ENCODE results near the gene PCNT.

Gene PCNT

GRCh38 chr21:46323710-46324389 lies at the start of gene PCNT, which contains the start of gene C21orf58:
TSS of gene PCNT (plus strand) at chr21:46324156. CDS start at chr21:46324229, 73 bp downstream.
TSS of gene C21orf58 (minus strand) at chr21:46323870. CDS start at chr21:46322738, 1,132 bp downstream.
- peak; percentile 96 for DNase-seq

DNA sequence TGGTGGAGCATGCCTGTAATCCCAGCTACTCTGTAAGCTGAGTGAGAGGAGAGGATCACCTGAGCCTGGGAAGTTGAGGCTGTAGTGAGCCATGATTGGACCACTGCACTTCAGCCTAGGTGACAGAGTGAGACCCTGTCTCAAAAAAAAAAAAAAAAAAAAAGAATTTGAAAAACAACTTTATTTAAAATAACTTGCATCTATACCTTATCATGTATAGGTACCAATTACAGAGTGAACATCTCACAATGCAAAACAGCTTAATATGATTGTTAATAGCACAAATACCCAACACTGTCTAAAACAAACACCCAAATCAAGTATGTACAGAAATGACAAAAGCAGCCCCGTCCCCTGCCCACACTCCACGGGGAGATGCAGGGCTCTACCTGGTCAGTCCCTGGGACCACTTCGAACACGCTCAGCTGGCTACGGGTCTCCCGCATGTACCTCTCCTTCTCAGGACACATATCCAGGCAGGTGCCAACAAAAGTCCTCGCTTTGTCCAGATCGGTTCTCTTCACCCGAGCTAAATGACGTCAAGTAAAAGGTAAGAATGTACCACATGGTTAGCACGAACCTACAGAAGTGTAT lies 49.1 kb upstream of the PCNT start:
- DNase-seq = no peak

DNA sequence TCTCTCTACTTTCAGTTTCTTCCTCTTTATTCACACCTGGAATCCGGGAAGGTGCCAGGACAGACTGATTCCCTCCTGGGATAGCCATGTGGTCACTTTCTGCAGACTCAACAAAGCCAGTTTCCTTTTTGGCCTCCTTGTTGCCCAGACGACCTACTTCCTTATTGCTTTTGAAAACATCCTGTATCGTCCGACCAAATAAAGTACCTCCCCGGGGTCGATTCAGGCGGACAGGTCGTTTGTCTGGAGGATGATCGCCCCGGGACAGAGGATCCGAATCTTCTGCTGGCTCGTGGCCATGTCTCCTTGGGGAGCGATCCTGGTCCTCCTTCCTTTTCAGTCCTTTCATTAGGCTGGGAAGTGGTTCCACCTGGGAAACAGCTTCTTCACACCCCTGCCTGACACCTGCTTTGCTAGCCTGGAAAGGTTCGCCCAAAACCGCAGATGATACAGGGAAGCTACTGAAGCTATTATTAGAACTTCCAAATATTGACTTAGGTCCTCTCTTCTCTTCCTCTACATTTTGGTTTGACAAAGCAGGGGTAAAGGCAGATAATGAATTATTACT lies 39.8 kb upstream of the PCNT start:
- DNase-seq = no peak

GRCh38 chr21:46284733-46285132 lies 39.2 kb upstream of the PCNT start:
- no peak for DNase-seq

DNA sequence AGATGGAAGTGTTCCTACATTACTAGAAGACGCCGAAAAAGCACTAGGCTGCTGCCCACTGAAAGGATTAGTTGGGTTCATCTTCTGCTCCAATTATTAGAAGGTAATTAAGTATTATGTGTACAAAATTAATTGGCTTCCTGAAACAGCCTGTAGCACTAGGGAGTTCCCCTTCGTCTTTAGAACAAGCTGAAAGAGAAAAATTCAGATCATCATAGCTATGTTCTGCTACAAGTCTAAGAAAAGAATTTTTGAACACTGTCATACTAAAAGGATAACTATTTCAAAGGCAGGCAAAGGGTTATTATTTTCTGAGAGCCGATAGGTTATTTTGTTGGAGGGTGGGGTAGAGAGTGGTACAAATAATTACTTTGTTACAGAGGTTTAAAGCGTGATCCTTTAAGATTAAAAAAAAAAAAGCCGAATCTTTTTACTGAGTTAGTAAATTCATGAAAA lies 38.7 kb upstream of the PCNT start, which contains the start of gene MCM3AP:
Gene MCM3AP, minus strand, starts transcription at position 406 of the 456 bp plus-strand sequence. Its CDS starts 325 bp downstream, at position 81.
- no peak for DNase-seq

GRCh38 chr21:46285761-46286647 lies 38.0 kb upstream of the PCNT start, which contains the start of gene YBEY:
TSS of gene YBEY (plus strand) at chr21:46286342. CDS start at chr21:46286914, 572 bp downstream.
- DNase-seq = peak; percentile 85

DNA sequence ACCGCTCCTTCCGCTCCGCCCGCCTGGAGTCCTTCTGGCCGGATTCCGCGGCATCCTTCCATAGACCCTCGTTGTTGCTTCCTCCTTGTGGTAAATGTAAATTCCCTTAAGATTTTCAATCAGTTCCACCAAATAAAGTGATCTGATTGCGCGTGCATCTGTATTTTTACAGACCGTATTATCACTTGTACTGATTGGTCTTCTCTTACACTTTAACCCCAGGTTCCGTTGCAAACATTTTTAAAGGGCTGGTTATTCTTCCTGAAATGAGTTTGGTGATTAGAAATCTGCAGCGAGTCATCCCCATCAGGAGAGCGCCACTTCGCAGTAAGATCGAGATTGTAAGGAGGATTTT lies 37.3 kb upstream of the PCNT start:
- no peak for DNase-seq

- DNase-seq = no peak
Measured at GRCh38 chr21:46287541-46287940, 36.4 kb upstream of the PCNT start.

GRCh38 chr21:46289655-46290179 lies 34.2 kb upstream of the PCNT start:
- DNase-seq = no peak

GRCh38 chr21:46291561-46291960 lies 32.4 kb upstream of the PCNT start:
- no peak for DNase-seq

DNA sequence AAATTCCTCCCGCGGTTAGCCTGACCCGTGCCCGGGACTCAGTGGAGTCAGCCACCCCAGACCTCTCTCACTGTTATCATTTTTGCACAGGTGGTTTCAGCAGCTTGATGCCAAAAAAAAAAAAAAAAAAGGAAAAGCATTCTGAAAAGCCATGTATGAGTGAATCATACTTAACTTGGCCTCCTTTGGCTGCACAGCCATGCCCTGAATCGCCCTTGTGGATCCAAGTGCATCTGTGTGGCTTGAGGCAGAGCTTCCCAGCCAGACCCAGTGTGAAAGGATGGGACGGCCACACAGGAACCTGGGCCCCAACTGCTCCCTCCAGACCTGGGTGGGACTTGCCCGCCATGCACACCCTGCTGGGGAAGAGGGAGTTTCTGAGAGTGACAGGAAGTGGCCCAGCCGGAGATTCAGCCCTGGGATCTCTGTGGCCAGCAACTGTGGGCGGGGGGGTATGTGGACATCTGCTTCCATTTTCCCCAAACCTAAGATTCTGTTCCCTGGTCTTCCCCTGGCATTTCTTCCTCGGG lies 29.2 kb upstream of the PCNT start:
- DNase-seq = no peak

DNA sequence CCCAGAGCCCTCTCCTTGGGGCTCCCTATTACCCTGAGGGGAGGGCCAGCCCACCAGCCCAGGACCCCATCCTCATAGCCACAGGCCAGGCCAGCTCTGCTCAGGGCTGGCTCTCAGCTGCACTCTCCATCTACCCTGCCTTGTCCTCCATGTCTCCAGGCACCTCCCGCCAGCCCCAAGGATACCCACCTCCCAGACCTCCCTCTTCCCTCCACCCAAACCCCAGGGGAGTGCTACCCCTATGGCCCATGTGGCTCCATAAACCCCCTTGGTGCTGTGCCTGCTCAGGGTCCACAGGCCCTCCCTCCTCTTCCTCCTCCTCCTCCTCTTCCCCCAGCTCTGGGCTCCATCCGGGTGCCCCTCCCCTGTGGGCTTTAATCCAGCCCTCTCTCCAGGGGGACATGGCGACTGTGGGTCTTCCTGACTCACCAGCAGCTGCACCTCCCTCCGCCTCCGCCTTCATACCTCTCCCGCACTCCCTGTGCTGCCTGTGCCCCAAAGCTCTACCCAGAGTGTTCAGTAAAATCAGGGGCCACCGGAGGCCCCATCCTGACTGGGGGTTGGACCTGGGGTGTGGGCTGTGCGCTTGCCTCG lies 28.7 kb upstream of the PCNT start:
- DNase-seq = peak; percentile 10

GRCh38 chr21:46295996-46296752 lies 27.8 kb upstream of the PCNT start:
- DNase-seq = no peak

- peak; percentile 26 for DNase-seq
Measured at GRCh38 chr21:46297338-46298271, 26.4 kb upstream of the PCNT start.

- DNase-seq = no peak
Measured at GRCh38 chr21:46299167-46299566, 24.8 kb upstream of the PCNT start.

GRCh38 chr21:46301759-46302158 lies 22.2 kb upstream of the PCNT start:
- no peak for DNase-seq

DNA sequence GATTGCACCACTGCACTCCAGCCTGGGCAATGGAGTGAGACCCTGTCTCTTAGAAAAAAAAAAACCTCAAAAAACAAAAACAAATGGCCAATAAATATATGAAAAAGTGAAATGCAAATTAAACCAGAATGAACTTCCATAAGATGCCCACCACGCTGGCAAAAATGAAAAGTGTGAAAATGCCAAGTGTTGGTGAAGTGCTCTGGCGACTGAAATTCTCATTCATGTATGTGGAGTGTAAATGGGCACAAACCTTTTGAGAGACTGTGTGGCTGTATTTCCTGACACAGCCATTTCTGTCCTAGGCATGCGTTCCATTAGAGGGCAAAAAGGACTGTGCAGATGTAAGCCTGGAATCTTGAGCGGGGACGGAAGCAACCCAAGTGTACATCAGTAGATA lies 19.5 kb upstream of the PCNT start:
- DNase-seq = no peak

GRCh38 chr21:46304955-46305354 lies 19.0 kb upstream of the PCNT start:
- no peak for DNase-seq

DNA sequence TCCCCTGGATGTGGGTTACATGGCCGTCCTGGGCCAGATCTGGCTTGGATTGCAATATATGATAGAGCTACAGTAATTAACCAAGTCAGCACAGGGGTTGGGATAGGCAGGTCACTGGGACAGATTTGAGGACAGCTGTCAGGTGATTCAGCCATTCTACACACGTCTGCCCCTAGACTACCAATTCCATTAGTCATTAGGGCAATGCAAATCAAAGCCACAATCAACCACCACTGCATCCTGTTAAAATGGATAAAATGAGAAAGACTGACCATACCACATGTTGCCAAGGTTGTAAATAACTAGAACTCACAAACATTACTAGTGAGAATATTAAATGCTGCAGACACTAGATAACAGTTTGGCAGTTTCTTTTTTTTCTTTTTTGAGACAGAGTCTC lies 16.3 kb upstream of the PCNT start:
- no peak for DNase-seq

DNA sequence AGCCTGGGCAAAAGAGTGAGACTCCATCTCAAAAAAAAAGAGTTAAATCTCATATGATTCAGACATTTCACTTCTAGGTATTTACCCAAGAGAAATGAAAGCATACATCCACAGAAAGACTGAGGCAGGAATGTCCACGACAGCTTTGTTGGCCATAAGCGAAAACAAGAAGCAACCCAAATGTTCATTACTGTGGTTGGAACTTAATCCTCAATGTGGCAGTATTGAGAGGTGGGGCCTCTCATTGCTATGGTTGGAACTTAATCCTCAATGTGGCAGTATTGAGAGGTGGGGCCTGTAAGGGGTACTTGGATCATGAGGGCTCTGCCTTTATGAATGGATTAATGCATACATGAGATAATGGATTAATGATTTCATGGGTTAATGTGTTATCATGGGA lies 15.5 kb upstream of the PCNT start:
- DNase-seq = no peak
